NCI-H187 treated with DMSO at 0.1 percent for 48 hours (cell line): ENCODE data around the gene NDEL1.

Experiments used
- DNase-seq: peaks from one replicate; lab custom pipeline; 2025; lab: John Stamatoyannopoulos, UW

The NDEL1 gene

DNA sequence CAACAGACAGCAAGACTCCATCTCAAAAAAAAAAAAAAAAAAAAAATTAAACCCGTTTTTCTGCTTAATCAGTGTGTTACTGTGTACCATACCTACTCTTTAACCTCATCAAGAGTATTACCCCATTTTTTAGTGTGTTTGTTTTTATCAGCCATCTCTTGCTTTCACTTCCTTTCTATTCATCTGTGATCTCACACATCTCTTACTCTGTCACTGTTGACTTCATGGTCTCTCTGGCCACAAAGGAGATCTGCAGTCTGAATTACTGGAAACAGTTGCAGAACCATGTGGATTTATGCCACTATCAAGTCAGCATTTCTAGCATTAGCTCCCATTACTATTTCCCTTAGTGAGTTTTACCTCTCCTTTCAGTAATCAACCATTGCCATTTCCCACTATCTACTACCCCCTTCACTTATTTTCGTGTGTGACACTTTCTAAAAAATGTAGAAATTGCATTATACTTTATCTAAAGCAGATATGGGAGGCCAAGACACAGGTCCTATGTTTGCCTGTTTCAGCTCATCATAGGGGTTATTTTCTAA is 20.1 kb downstream of the NDEL1 start:
- no peak for DNase-seq

DNA sequence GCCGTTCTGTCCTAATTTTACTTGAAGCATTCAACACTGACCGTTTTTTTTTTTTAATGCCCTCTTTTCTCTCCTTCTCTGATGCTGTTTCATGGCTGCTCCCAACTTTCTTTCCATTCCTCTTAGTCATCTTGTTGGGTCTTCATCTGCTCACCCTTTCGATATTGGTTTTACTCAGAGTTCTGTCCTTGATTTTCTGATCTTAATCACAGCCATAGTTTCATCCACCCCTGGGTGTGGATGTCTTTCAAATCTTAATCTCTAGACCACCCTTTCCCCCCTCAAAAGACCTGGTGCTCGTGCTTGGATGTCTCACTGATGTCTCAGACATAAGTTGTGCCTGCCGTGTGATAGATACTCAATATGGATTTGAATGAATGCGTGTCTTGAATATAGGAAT is 22.4 kb downstream of the NDEL1 start:
- DNase-seq = no peak

DNA sequence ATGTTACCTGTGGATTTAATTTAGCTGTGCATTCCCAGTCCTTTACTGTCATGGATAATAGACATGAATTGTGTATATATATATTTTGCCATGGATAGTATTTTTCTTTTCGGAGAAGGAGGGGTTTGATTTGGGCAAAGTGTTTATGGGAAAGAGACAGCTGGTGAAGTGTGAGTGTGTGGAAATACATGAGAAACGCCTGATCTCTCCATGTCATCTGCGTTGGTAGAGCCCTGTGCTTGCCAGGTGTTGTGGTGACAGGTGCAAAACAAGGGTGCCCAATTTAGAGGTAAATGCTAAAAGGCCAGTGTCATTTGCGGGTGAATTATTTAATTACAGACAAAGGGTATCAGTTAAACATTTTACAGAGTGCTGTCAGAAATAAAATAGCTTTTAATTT is 23.4 kb downstream of the NDEL1 start:
- peak; percentile 48 for DNase-seq

GRCh38 chr17:8459831-8460230 is 24.1 kb downstream of the NDEL1 start:
- DNase-seq = no peak

DNA sequence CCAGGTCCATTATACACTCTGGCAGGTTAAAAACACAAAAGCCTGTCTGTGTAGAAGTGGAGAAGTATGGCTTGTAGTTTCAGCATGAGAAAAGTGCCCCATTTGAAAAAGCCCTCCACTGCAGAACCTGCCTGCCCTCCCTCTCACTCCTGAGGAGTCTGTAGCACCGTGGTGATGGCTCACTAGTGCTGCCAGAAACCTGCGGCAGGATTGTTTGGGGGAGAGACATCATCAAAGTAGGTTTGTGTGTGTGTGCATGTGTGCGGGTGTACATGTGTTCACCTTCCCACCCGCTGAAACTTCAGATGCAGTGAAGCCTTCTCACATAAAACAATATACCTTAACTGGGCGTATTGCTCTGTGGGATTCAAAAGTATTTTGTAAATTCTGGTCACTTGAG is 26.9 kb downstream of the NDEL1 start:
- DNase-seq = no peak

- DNase-seq = no peak
These were observed 27.4 kb downstream of the NDEL1 start for GRCh38 chr17:8463099-8463498.

- DNase-seq = no peak
These were observed 29.3 kb downstream of the NDEL1 start for GRCh38 chr17:8464941-8465340.

DNA sequence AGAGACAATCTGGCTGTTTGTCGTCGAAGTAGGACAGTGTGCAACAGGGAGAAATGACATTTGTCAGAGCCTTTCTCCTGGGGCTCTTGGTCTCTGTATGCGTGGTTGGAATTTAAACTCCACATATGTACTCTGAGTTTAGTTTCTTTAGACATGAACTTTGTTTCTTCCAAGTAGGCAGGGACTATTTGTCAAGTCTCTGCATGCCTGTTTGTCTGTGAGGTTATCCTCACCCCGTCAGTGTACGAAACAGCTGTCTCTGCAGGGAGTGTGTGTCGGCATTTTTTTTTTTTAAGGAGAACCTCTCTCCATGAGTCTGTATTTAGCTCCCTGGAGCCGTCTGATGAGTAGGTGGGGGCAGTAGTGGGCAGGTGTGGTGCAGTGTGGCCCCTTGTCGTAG is 29.7 kb downstream of the NDEL1 start:
- no peak for DNase-seq

DNA sequence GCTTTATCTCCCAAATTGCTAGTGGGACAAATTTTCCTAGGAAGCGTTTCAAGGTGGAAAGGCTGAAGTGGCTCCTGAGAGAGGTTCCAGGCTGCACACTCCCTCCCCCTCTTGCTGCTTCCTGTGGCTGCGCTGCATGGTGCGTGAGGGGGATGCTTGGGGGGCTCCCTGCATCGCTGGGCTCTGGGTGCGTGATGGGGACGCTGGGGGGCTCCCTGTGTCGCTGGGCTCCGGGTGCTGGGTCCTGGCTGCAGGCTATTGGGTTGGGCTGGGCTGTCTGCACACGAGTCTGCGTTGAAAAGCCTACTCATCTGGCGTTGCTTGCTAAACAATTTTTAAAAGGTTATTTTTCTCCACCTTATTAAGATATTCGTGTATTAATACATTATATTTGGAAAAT is 30.1 kb downstream of the NDEL1 start:
- DNase-seq = no peak

DNA sequence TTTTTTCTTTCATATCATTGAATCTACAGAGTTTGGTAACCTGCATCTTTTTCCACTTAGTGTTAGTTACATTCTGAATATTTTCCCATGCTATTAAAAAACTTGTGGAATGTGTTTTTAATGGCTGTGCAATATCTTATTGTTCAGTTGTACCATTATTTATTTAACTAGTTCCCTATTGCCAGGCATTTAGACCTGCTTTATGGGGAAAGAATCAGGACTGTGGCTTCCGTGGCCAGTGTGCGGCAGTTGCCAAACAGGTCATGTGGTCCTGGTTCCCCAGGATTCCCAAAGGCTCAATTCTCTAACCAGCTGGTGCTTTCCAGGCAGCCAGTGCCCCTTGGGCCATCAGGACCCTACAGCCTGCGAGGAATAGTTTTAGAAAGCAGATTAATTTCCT is 30.8 kb downstream of the NDEL1 start:
- no peak for DNase-seq

GRCh38 chr17:8466873-8467272 is 31.2 kb downstream of the NDEL1 start:
- DNase-seq = no peak

- no peak for DNase-seq
These were observed 31.8 kb downstream of the NDEL1 start for GRCh38 chr17:8467527-8467926.

DNA sequence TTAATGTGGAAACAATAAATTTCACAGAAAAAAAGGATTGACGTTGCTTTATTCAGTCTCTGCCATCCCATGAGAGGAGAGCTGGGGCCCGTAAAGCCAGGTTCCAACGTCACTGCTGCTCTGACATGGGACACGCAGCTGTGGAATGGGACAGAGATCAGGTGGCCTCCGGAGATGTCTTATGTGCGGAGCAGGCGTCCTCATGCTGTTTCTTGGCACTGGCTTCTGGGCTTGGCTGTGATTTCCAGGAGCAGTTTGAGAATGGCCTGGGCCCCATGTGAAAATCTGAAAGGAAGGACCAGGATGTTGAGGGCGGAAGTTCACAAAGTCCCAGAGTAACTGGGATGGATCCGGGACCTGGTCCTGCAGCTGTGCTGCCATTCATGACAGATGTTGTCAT is 32.4 kb downstream of the NDEL1 start:
- no peak for DNase-seq

GRCh38 chr17:8468980-8469379 is 33.3 kb downstream of the NDEL1 start:
- DNase-seq = no peak

DNA sequence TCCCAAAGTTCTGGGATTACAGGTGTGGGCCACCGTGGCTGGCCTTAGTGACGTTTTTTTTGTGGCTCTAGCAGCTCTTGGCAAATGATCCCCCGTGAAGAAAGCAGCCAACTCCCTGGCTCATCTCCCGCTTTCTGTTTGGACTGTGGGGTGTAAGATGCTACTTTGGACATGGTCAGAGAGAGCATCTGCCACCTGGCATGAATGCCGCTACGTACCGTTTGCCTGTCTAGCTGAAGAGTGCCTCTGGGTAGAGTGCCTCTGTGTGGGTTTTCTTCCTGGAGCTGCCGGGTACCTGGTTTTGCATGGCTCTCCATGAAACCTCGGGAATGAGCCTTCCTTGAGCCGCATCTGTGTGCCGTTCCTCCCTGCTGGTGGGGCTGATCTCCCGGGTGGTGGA is 34.3 kb downstream of the NDEL1 start:
- DNase-seq = no peak

- DNase-seq = no peak
These were observed 34.9 kb downstream of the NDEL1 start for GRCh38 chr17:8470447-8471047.

DNA sequence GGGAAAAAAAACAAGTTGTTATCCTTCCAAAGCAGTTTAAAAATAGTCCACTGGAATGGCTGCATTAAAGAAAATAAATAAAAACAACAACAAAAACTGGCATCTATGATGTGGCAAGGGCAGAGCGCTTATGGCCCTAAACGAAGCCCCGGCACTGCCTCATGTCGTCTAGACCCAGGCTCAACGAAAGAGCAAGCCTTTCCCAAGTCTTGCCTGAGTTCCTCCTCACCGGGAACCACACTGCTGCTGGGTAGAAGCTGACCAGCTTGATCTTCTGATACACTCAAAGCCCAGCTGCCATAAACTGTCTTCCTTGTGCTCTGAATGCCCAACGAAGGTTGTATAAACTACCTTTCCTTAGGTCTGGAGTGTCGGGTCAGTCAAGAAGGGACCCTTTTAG is 37.0 kb downstream of the NDEL1 start:
- DNase-seq = no peak

DNA sequence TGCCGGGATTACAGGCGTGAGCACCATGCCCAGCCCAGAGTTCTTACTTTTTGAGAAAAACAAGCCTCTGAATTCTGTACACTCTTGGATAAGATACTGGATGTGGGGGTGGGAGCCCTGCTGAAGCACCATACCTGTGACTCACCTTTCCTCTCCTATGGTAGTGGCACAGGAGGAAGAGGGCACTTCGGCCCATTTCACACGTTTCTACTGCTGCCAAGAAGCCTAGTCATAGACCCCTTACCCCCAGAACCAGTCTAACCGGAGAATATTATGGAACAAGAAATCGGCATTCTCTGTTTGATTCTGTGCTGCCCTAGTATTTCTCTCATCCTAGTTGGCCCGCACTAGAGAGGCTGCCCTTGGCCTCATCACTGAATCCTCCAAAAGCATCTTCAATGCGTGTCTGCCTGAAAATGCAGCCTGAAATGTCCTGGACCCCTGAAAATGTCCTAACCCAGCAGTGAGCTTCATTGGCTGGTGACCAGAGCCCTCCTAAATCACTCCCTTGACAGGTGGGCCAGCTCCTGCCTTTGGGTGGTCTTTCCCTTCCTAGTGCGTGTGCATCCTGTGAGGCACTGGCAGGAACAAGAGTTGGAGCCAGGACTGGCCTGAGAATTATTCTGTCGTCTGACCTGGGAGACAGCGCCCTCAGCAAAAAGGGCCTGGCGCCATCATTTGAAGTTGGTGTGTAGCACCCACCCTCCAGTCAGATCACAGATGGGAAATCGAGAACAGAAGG is 37.9 kb downstream of the NDEL1 start:
- no peak for DNase-seq

- DNase-seq = no peak
These were observed 39.1 kb downstream of the NDEL1 start for GRCh38 chr17:8474826-8475225.

GRCh38 chr17:8475227-8475626 is 39.5 kb downstream of the NDEL1 start:
- no peak for DNase-seq

GRCh38 chr17:8475781-8476180 is 40.1 kb downstream of the NDEL1 start:
- no peak for DNase-seq

DNA sequence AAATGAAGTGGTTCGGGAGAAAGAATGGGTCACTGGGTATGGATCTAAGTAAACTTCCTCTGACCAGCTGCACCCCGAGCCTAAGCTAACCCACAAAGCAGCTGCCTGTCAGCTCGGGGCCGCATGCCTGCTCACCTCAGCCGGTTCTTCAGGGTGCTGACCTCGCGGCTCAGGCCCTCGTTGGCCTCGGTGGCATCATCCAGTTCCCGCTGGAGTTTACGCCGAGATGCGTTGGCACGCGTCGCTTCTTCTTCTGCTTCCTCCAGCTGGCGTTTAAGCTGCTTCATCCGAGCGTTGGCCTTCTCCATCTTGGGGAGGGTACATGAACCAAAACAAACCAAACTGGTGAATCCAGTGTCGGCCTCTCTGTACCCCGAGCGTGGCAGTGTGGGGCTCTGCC is 41.1 kb downstream of the NDEL1 start:
- no peak for DNase-seq

- DNase-seq = no peak
These were observed 41.5 kb downstream of the NDEL1 start for GRCh38 chr17:8477171-8477570.
